Measurements from ENCODE around the gene DTNBP1.

Gene DTNBP1

DNA sequence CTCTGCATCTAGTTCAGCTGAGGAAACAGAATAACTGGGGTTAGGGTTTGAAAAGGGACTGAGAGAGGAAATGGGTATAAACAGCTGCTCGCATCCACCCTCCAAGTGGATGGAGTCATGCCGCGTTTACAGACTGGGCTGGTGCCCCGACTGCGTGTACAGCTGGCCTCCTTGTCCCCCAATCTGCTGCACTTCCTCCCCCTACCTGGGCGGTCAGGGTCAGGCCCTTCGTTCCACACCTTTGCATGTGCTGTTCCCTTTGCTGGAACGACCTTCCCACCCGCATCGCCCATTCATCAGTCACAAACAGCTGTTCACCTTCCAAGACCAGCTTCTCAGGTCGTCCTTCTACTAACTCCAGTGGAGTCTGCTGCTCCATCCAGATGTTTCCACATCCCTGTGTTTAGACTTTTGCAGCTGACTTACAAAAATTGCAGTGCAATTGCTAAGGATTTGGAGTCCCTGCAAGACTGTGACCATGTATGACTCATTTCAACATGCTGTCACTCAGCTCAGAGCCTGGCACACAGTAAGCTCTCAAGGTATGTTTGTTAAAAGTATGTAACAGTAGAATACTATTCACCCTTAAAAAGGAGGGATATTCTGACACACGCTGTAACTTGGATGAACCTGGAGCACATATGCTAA, 129.3 kb downstream of the DTNBP1 start:
- DNase-seq (ENCODE audit: low read depth), result no peak

DNA sequence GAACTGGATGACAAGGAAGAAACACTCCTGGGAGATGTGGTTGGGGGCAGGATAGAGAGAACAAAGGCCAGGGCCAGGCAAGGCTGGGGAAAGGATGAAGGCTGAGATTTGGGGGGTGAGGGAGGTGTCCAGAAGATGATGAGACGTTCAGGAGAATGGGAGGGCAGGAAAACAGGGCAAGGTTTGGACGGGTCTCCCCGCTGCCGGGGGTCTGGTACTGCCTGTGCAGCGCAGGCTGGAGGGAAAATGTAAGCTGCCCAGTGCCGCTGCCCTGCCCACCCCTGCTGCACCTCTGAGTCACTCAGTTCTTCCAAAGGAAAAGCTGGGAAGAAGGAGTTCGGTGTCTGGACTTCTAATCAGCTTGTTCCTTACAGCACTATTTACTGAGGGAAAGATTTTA, 130.9 kb downstream of the DTNBP1 start:
- no peak for DNase-seq (ENCODE audit: low read depth)

DNA sequence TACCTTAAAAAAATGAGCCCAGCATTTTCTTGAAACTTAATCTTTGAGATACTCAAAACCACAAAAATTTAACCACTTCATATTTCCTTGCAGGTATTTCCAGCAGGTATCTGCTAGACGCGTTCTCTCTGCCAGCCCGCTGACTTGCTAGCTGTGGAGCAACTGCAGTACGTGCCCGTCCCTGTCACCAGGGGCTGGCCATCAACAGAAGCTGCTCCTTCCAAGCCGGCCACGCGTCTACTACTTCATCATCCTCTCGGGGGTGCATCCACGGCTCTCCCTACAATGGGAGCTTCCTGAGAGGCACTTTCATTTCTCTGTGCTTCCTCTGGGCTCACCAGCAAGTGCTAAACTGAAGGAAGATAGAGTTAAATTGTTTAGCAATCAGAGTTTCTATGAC, 132.4 kb downstream of the DTNBP1 start:
- no peak for DNase-seq (ENCODE audit: low read depth)

DNA sequence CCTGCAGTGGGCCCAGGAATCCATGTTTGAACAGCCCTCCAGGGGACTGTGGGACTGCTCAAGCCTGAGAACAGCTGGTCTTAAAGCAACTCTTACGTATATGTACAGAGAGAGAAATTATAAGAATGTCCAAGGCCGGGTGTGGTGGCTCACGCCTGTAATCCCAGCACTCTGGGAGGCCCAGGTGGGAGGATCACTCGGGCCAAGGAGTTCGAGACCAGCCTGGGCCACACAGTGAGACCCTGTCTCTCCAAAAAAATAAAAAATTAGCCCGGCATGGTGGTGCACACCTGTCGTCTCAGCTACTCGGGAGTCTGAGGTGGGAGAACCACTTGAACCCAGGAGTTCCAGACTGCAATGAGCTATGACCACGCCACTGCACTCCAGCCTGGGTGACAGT, 134.0 kb downstream of the DTNBP1 start:
- DNase-seq (ENCODE audit: low read depth), result no peak

DNA sequence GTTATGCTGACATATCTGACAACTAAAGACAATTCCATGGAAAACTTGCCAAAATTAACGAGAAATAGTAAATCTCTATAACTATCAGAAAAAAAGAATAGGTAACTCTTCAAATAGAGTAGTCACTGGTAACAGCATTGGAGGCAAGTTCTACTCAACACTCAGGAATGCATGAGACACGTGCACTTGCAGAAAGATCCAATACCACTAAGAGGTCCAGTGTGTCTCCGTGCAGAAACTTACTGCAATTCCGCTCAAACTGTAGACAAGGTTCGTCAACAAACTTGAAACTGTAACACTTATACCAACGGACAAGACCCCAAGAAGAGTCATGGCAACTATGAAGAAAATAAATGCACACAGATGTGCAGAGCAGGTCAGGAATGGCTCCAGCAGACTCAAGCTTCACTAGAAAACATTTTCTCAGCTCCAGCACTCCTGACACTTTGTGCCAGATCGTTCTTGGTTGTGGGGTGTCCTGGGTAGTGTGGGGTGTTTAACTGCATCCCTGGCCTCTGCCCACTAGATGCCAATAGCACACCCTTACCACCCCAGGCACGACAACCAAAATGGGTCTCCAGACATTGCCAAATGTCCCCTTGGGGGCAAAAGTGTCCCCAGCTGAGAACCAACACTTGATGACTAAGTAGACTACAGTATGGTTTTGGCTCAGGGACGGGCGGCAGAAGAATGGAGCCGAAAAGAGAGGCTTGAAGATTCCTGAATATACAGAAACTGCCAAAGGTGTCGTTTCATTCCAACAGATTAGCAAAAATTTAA, 134.8 kb downstream of the DTNBP1 start:
- no peak for DNase-seq (ENCODE audit: low read depth)

DNA sequence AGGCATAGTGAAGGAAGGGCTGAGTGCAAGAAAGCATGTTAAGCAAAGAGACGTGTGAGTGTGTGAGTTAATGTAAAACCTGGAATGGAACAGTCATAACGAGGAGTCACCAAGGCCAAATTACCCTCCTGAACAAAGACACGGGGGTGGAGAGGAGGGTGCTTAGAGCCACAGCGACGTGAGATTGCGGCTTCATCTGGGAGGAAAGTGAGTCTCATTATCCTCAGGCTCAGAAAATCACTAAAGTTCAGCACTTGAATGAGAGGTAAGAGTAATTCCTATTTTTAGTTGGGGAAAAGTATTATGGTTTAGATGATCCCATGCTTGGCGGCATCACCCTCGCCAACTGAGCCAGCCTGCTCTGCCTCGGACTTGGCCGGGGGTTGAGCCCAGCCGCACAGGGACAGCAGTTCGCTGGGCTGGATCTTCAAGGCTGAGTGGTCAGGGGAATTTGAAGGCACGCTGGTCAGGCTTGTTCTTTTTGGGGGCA, 136.6 kb downstream of the DTNBP1 start:
- no peak for DNase-seq (ENCODE audit: low read depth)

DNA sequence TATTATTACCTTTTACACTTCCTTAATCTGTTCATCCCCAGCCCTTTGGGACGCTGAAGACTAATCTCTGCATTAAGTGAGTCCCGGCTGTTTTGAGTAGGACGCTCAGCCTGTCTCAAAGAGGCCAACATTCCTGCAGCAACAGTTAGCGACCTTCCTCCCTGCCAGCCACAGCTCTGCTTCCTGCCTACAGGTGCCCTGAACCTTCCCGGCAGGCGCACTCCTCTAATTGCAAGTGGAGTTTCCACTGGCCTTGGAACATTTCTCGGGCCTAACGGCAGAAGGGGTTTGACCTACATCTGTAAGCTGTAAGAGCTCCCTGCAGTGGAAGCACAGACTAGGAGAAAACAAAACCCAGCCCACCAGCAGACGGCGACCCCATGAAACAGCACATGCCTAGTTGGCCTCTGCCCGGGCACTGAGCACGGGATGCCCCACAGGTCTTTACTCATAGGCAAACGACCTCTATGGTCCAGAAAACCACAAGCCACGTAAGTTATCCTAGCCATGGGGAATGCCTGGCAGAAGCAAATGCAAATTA, 137.9 kb downstream of the DTNBP1 start:
- DNase-seq (ENCODE audit: low read depth), result no peak

DNA sequence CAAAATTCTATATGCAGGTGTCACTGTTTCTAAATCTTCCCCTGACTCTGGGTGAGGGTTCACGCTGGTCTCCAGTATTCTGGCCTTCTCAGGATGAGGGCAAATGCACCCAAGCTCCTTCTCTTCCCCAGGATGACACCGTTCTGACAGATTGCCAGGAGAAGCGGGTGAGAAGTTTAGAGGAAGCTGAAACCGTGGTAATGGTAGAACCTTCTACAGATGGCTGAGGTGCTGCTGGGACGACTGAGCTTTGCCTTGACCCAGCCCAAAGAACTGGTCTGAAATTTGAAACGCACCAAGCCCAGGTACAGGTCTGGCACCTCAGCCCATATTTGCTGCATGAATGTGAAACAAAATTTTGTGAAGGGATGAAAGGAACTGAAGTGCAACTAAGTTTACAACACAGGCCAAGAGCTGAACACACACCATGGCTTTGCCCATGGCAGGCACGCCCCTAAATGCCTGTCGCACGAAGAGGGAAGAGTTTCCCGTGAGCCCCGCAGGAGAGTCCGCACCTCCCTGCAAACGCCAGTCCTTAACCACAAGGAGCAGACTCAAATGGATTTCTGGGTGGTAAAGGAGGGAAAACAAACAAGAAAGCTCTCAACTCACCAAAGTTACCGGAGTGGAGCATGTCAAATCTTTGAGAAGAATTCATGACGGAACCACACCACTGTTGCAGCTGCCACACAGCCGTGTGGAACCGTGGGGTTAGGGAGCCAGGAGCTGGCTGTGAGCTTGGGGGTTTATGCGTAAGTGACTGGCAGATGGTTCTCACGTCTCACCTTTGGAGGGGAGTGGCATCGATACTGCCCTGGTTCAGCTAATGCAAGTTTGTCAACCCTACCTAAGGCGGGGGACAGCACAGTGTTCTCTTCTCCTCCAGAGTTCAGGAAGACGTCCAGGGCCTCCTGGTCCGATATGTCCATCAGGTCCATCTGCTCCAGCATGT, 138.9 kb downstream of the DTNBP1 start:
- DNase-seq (ENCODE audit: low read depth), result no peak

DNA sequence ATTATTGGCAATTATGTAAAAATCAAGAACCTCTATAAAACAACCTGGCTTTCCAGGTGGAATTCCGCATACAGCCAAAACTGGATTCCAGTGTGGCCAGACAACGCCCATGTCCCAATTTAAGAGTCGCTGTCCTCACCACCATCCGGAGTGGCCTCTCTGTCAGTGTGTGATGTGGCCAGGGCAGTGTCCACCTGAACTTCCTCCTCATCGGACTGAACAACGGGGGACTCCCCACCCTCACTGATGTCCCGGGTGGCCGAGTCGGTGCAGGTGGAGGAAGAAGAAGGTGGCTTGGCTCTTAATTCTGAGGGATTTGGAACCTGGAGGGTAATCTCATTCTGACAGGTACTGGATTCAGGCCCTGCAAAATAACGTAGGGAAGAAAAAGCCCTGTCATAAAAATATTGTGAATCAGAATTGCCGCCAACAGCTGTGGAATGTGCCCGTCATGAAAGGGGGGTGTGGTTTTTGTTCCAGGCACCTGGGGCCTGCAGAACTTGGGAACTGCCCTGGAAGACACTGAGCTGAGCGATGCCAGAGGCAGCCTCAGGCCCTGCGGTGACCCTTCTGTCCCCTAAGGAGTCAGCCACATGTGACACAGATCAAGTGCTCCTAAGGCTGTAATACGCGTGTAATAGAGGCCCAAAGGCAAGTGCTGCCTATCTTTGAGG, 139.8 kb downstream of the DTNBP1 start:
- DNase-seq (ENCODE audit: low read depth), result no peak

DNA sequence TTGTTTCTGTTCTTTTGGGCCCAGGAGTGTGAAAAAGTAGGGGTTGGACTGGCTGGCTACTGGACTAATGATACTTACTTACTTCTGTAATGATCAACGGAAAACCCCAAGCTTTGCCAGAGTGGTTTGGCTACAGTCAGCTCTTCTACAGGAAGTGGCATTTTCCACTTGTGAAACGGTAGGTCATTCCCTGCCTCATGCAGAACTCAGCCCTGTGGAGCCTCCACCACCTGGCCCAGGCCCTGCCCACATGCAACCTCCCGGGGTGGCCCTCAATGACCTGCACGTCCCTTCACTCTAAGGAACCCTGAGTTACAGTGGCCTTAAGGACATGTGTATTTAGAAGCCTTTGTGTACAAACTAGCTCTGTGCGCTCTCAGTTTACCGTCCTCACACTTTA, 140.4 kb downstream of the DTNBP1 start:
- no peak for DNase-seq (ENCODE audit: low read depth)

DNA sequence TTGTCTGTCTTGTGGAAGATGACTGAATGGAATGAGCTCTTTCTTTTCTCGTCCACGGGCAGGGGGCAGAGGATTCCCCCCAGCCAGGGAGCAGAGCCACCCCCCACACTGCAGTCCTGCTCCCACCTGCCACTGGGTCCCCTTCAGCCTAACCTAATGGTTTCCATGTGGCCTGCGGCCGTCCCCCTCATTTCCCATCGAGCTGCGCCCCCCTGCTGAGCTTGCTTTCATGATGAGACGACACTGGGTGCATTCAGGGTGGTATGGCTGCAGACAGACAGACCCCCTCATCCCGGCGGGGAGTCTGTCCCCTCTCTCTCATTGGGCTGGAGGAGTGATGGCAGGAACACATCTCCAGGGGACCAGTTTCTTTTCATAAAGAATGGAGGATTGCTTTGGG, 140.8 kb downstream of the DTNBP1 start:
- no peak for DNase-seq (ENCODE audit: low read depth)

DNA sequence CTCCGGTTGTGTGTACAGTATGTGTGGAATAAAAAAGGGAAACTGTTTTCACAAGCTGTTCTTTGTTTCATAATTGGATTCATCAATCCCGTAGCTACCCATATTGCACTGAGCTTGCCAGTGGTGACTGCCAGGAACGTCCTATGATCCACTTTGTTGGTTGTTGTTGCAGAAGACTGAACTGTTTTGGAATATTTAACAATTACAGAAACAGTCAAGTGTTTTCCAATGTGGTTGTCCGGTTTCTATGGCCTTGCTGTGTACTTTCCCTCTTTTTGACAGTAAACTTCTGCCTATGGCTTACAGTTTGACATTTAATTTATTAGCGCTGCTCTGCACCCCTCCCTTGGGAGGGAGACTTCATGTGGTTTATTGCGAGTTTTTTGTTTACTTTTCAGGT, 141.2 kb downstream of the DTNBP1 start:
- DNase-seq (ENCODE audit: low read depth), result no peak

DNA sequence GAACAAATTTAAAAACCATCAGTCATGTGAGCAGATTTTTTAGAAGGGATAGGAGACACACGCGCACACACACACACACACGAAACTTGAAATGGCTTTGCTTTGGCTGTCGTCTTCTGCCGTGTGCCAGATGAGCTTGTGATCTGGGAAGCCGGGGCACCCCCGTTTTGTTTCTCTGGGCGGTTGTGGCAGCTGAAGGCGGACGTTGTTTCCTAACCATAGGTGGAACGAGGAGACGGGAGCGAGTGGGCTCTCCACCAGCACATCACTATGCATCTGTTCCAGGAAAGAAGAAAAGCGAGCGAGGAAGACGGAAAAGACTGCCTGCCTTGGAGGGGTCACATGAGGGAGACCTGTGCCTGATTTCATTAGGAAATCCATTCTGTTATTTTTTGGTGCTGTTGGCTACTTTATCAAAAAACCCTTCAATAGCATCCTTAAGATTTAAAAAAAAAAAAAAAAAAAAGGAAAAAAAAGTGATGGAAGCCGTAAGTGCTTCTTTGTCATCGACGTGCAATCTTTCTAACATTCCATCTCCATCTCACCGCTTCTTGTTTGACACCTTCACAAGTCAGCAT, 142.1 kb downstream of the DTNBP1 start:
- no peak for DNase-seq (ENCODE audit: low read depth)

DNA sequence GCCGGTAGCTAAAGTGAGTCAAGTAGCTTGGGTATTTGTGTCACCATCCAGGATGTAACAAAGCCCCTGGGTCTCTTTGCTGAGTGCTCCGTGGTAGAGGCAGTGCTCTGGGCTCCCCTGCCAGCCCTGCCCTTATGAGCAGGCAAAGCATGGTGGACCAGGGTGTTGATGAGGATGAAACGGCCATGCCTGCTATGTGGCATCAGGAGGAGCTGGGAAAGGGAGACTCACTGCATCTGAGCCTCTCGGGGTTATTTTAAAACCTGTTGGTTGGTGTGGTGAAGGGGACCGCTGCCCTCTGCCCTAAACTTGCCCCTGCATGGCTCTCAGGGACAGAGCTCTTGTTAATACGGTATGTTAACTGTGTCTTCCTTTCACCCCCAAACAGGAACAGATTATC, 143.1 kb downstream of the DTNBP1 start:
- no peak for DNase-seq (ENCODE audit: low read depth)

DNA sequence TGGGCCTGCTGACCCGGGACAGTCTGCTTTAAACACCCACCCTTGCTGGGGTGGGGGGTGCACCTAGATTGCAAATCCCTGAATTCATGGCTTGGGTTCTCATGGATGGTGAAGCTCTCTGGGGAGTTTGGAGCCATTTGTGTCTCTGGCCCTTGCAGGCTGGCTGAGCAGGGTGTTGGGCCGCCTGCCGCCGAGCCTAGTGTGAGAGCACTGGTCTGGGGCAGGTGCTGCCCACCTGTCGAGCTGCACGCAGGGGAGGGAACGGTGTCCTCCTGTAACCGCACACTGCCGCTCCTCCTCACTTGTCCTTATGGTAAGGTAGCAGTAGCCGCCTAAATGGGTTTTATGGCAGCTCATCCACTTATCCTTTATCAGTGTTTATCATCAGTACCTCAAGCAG, 143.9 kb downstream of the DTNBP1 start:
- no peak for DNase-seq (ENCODE audit: low read depth)

DNA sequence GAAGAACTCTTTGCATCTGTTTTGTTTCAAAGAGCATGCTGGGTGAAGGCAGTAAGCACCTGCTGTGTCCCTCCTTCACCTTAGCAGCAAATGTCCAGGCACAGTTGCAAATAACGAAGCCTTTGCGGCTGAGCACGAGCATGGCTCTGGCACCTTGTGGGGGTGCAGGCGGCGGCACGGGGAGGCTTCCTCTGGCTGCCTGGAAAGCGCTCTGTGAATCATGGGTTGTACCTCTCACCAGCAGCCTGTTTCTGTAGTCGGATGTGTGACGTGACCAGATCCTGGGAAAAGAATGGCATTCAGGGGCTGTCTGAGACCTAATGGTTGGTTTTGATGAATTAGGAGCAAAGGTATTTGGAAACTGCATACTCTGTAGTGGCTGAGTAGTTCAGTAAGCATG, 144.8 kb downstream of the DTNBP1 start:
- DNase-seq (ENCODE audit: low read depth), result no peak

DNA sequence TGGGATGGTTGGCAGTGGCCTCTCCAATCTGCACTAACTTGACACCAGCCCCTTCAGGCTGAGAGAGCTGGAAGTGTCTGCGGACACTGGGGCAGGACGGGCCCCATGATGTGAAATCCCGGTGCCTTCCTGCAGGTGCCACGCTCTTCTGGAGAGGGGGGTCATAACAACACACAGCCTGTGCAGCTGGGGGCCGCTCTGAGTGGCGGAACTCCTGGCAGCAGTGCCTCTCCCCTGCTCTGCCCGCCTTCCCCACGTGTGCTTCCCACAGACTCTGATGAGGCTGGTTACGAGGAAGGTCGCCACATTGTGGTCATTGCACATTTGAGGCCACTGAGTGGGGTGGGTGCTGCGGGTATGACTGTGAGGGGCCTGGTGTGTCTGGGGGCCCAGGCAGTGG, 145.2 kb downstream of the DTNBP1 start:
- no peak for DNase-seq (ENCODE audit: low read depth)

DNA sequence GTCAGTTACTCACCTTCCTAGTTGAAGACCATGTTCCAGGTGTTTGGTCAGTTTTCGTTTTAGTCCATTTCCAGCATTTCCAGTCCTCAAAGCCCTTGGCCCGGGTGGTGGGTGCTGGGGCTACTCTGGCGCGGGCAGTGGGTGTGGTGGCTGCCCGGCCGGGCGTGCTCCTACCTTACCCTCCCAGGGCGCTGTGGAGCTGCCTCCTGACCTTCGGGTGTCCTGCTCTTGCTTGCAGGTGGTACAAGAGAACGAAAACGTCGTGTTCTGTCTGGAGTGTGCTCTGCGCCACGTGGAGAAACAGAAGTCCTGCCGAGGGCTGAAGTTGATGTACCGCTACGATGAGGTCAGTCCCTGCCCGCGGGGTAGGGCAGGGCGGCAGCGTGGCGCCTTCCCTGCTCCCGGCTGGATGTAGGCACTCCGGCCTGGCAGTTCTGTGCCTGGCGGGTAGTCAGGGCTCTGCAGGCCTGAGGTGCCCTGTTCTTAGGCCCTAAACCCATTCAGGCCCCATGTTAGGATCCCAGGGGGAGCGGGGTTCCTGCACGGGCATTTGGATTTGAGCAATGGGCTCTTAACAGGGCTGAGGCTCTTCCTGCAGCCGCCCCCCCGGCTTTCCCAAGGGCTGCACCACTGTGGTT, 145.8 kb downstream of the DTNBP1 start:
- DNase-seq (ENCODE audit: low read depth), result no peak

DNA sequence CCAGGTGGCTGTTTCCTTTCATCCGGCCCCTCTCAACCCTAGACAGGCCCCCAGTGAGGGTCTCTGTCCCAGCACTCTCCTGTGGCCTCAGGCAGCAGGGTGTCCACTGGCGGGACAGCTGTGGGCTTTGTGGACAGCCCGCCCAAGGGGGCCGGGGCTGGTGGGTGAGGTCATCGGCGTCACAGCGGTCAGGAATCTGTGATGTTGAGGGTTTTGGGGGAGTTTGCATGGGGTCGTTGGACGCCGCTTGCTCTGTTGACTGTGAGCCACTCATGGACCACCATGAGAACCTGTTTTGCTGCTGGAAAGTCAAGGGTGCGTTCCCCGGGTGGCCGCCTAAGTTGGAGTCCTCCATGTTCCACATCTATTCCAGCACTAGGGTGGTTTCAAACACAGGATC, 146.4 kb downstream of the DTNBP1 start:
- no peak for DNase-seq (ENCODE audit: low read depth)

DNA sequence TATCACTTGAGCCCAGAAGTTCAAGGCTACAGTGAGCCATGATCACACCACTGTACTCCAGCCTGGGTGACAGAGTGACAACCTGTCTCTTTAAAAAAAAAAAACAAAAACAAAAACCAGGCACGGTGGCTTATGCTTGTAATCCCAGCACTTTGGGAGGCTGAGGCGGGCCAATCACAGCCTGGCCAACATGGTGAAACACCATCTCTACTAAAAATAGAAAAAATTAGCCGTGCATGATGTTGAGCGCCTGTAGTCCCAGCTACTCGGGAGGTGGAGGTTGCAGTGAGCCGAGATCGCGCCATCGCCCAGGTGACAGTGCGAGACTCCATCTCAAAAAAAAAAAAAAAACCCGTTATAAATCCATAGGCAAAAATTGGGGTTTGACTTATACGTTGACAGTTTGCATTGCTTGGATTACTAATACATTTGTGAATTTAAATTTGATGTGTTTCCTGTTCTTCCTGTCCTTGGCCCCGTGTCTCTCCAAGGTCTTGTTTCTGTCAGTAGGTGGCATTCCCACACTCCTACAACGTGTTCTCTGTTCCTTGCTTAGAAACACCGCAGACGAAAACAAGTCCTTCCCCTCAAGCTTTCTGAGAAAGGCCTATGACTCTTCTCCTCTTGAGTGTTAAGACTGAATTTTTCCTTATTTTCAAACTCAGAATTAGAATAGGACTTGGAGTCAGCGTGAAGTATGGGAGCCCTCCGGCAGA, 147.0 kb downstream of the DTNBP1 start:
- no peak for DNase-seq (ENCODE audit: low read depth)

Measured in CMK (cell line).